Endodermal cell (in vitro differentiated cells): ENCODE measurements around the gene KRT74. TPM values are rescaled to one million over a fixed set of nuclear protein-coding genes. Genes with fewer than 3 reads are reported as not detected.

ENCODE experiments used
- DNase-seq: peaks from one replicate; pipeline ENCODE4 v3.0.0-alpha.2; 2017
- H3K27ac ChIP-seq: 2 replicates; pipeline ENCODE4 v1.5.1; 2013; ENCODE audit warnings: mild to moderate bottlenecking, low read depth, low read length, moderate library complexity
- H3K27me3 ChIP-seq: 2 replicates; pipeline ENCODE4 v1.6.1; 2013; ENCODE audit warnings: mild to moderate bottlenecking, low read length, moderate library complexity; ENCODE audit not compliant: insufficient read depth, control insufficient read depth, poor library complexity, severe bottlenecking
- H3K36me3 ChIP-seq: 2 replicates; pipeline ENCODE4 v1.7.0; 2013; ENCODE audit warnings: mild to moderate bottlenecking, low read length, moderate library complexity; ENCODE audit not compliant: control insufficient read depth, insufficient read depth
- H3K4me1 ChIP-seq: one replicate; pipeline ENCODE4 v1.7.0; 2013; ENCODE audit warnings: low read length; ENCODE audit not compliant: control insufficient read depth, insufficient read depth
- H3K4me3 ChIP-seq: 2 replicates; pipeline ENCODE4 v1.5.1; 2013; ENCODE audit warnings: mild to moderate bottlenecking, low read length, moderate library complexity
- H3K9ac ChIP-seq: 2 replicates; pipeline ENCODE4 v1.6.1; 2013; ENCODE audit warnings: mild to moderate bottlenecking, low read length, moderate library complexity; ENCODE audit not compliant: poor library complexity, severe bottlenecking; ENCODE audit errors: extremely low read depth
- H3K9me3 ChIP-seq: 2 replicates; pipeline ENCODE4 v1.6.1; 2013; ENCODE audit warnings: mild to moderate bottlenecking, low read length, moderate library complexity; ENCODE audit not compliant: control insufficient read depth
- H3K27ac Mint-ChIP-seq: 2 replicates; pipeline ENCODE4 v1.8.0; 2020; ENCODE audit warnings: mixed read lengths
- H3K27me3 Mint-ChIP-seq: 2 replicates; pipeline ENCODE4 v1.8.0; 2021; ENCODE audit warnings: mild to moderate bottlenecking, mixed read lengths; ENCODE audit not compliant: insufficient read depth
- H3K36me3 Mint-ChIP-seq: 2 replicates; pipeline ENCODE4 v1.8.0; 2020; ENCODE audit warnings: low read depth, mixed read lengths
- H3K4me1 Mint-ChIP-seq: 2 replicates; pipeline ENCODE4 v1.8.0; 2020; ENCODE audit warnings: mixed read lengths
- H3K4me3 Mint-ChIP-seq: 2 replicates; pipeline ENCODE4 v1.8.0; 2020; ENCODE audit warnings: mild to moderate bottlenecking, moderate library complexity, mixed read lengths
- H3K9me3 Mint-ChIP-seq: 2 replicates; pipeline ENCODE4 v1.8.0; 2020; ENCODE audit warnings: mild to moderate bottlenecking, mixed read lengths
- CTCF ChIP-seq: fragments of 200-600 bp; sonication (generic); conservative IDR thresholded peaks from 2 replicates; pipeline ENCODE4 v1.5.0; 2021; ENCODE audit warnings: antibody characterized with exemption, mild to moderate bottlenecking
- WGBS, 2 experiments: methylation state at CpG; one replicate each; pipeline versions ENCODE4 v1.1.5 to v1.1.7; 2013; ENCODE audit warnings: missing lambda C conversion rate in 2 of 2, mixed read lengths in 1 of 2; ENCODE audit not compliant: insufficient coverage in 1 of 2, insufficient read length in 1 of 2; 5-methylcytosine and 5-hydroxymethylcytosine counted together
- total RNA-seq, 2 donors: library from RNA; stranded (reverse); fragmentation: NEBNext Ultra II Directional in 1 of 2; extraction: Animal tissue kit (Norgen Biotek cat#: 25700) in 1 of 2; gene quantifications; 2 replicates in 1 of 2; 3 replicates in 1 of 2; pipeline ENCODE4 v1.2.1, GENCODE V29; 2021

The KRT74 gene
- total RNA-seq, 2 donors from 2014 or later: not detected

- no peaks in the 10 kb centered on the region for H3K36me3 Mint-ChIP-seq
- Histone ChIP-seq H3K4me3 (no peak overlapping the region), H3K9ac (no peak overlapping the region), H3K27ac (no peak overlapping the region), H3K4me1 (no peaks in the 10 kb centered on the region), H3K36me3 (no peaks in the 10 kb centered on the region), H3K9me3 (no peaks in the 10 kb centered on the region), H3K27me3 (no peaks in the 10 kb centered on the region)
- H3K4me1 Mint-ChIP-seq: no peaks in the 10 kb centered on the region
- no peak for DNase-seq
- no peak for TF ChIP-seq CTCF
- no peak overlapping the region for H3K27ac Mint-ChIP-seq
- H3K9me3 Mint-ChIP-seq: no peaks in the 10 kb centered on the region
- 92 to 97% methylated on average over 15 of the region's 15 CpGs for WGBS, 2 experiments
- no peak overlapping the region for H3K4me3 Mint-ChIP-seq
- peaks cover 14% of the 10 kb centered on the region for H3K27me3 Mint-ChIP-seq
Measured at GRCh38 chr12:52573306-52573705, 337 bp downstream of the KRT74 start.

- no peak overlapping the region for H3K4me3 Mint-ChIP-seq
- no peak for TF ChIP-seq CTCF
- Histone ChIP-seq H3K9ac (no peak overlapping the region), H3K27ac (no peak overlapping the region), H3K36me3 (no peaks in the 10 kb centered on the region), H3K9me3 (no peaks in the 10 kb centered on the region), H3K27me3 (no peaks in the 10 kb centered on the region), H3K4me3 (no peak overlapping the region), H3K4me1 (no peaks in the 10 kb centered on the region)
- peaks cover 20% of the 10 kb centered on the region for H3K27me3 Mint-ChIP-seq
- 89 to 92% methylated on average over 4 to 10 of the region's 10 CpGs for WGBS, 2 experiments
- DNase-seq: no peak
- no peaks in the 10 kb centered on the region for H3K36me3 Mint-ChIP-seq
- no peak overlapping the region for H3K27ac Mint-ChIP-seq
- H3K4me1 Mint-ChIP-seq: peaks cover 7% of the 10 kb centered on the region
- no peaks in the 10 kb centered on the region for H3K9me3 Mint-ChIP-seq
Measured at GRCh38 chr12:52570511-52570910, 3.1 kb downstream of the KRT74 start.

- WGBS, 2 experiments: 93 to 94% methylated on average over 12 of the region's 12 CpGs
Measured at GRCh38 chr12:52568111-52568510, 5.5 kb downstream of the KRT74 start.

More at GRCh38 chr12:52568111-52568510, 5.5 kb downstream of the KRT74 start:
- Histone ChIP-seq H3K27me3 (peaks cover 14% of the 10 kb centered on the region), H3K9me3 (no peaks in the 10 kb centered on the region), H3K36me3 (no peaks in the 10 kb centered on the region), H3K27ac (no peak overlapping the region), H3K9ac (no peak overlapping the region), H3K4me3 (no peak overlapping the region), H3K4me1 (no peaks in the 10 kb centered on the region)
- H3K4me3 Mint-ChIP-seq: no peak overlapping the region
- no peak for TF ChIP-seq CTCF
- no peaks in the 10 kb centered on the region for H3K9me3 Mint-ChIP-seq
- peaks cover 28% of the 10 kb centered on the region for H3K27me3 Mint-ChIP-seq
- no peaks in the 10 kb centered on the region for H3K36me3 Mint-ChIP-seq
- H3K4me1 Mint-ChIP-seq: peaks cover 7% of the 10 kb centered on the region
- no peak for DNase-seq
- no peak overlapping the region for H3K27ac Mint-ChIP-seq
